Measurements from ENCODE around the gene CREB1. TPM values are rescaled to one million over a fixed set of nuclear protein-coding genes. Genes with fewer than 3 reads are reported as not detected.
"Not testable (repeated sequence)": the region's sequence is repeated elsewhere in the genome, so short reads cannot be mapped to it uniquely, and the experiment has no call there.

CREB1 gene
- total RNA-seq, 1 donor from 2014 or later: 76.8 TPM

DNA sequence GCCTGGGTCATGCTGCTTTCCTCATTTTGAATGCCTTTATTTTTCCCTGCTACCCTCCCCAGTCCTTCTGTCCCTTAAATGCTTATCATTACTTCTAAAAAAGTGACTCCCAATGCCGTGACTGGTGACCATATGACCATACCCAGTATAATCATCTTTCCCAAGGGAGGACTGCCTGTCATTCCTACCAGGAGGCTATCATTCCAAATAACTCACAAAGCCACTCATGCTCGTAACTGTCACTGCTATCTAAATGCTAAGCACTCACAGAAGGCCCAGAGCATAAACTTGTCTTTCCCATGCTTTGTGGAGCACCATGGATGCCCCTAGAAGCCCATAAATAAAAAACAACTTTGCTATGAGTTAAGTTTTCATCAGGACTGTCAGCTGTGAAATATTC is 38.7 kb upstream of the CREB1 start:
- peaks cover 11% of the 10 kb centered on the region for H3K4me1 Mint-ChIP-seq (ENCODE audit: unreplicated experiment)
- H3K27ac Mint-ChIP-seq (ENCODE audit: unreplicated experiment): no peak overlapping the region
- H3K27me3 Mint-ChIP-seq (ENCODE audit: unreplicated experiment): no peaks in the 10 kb centered on the region
- no peak for TF ChIP-seq CTCF (IDR thresholded peaks at IDR 0.05; ENCODE audit: unreplicated experiment)
- H3K4me3 Mint-ChIP-seq (ENCODE audit: unreplicated experiment): no peak overlapping the region
- no peaks in the 10 kb centered on the region for H3K36me3 Mint-ChIP-seq (ENCODE audit: low read depth, unreplicated experiment)
- no peak for DNase-seq (ENCODE audit: low spot score)
- H3K9me3 Mint-ChIP-seq (ENCODE audit: unreplicated experiment): no peaks in the 10 kb centered on the region

- H3K27ac Mint-ChIP-seq (ENCODE audit: unreplicated experiment): no peak overlapping the region
- no peak for DNase-seq (ENCODE audit: low spot score)
- no peaks in the 10 kb centered on the region for H3K36me3 Mint-ChIP-seq (ENCODE audit: low read depth, unreplicated experiment)
- TF ChIP-seq CTCF (IDR thresholded peaks at IDR 0.05; ENCODE audit: unreplicated experiment): no peak
- H3K27me3 Mint-ChIP-seq (ENCODE audit: unreplicated experiment): no peaks in the 10 kb centered on the region
- no peak overlapping the region for H3K4me3 Mint-ChIP-seq (ENCODE audit: unreplicated experiment)
- H3K9me3 Mint-ChIP-seq (ENCODE audit: unreplicated experiment): no peaks in the 10 kb centered on the region
- H3K4me1 Mint-ChIP-seq (ENCODE audit: unreplicated experiment): peaks cover 11% of the 10 kb centered on the region
Measured at GRCh38 chr2:207491956-207492355, 37.8 kb upstream of the CREB1 start.

DNA sequence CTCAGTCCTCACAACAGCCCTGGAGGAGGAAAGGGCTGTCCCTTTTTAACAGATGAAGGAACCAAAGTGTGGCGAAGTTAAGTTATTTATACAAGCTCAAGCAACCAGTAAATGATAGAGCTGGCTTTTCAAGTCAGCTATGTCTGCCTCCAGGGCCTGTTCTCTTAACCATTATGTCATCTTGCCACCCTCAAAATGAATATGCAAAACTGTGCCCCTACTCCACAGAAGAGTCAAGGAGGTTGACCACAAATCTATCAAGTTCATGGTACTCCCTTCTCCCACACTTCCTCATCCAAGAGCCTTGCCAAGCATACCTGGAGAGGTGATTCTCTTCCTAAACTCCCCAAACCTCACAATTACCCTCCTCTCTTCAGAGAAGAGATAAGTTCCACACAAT is 37.3 kb upstream of the CREB1 start:
- Mint-ChIP-seq H3K4me1 (ENCODE audit: unreplicated experiment) (peaks cover 11% of the 10 kb centered on the region), H3K36me3 (ENCODE audit: low read depth, unreplicated experiment) (no peaks in the 10 kb centered on the region), H3K27ac (ENCODE audit: unreplicated experiment) (no peak overlapping the region), H3K9me3 (ENCODE audit: unreplicated experiment) (no peaks in the 10 kb centered on the region), H3K27me3 (ENCODE audit: unreplicated experiment) (no peaks in the 10 kb centered on the region), H3K4me3 (ENCODE audit: unreplicated experiment) (no peak overlapping the region)
- TF ChIP-seq CTCF (IDR thresholded peaks at IDR 0.05; ENCODE audit: unreplicated experiment): no peak
- DNase-seq (ENCODE audit: low spot score): no peak

DNA sequence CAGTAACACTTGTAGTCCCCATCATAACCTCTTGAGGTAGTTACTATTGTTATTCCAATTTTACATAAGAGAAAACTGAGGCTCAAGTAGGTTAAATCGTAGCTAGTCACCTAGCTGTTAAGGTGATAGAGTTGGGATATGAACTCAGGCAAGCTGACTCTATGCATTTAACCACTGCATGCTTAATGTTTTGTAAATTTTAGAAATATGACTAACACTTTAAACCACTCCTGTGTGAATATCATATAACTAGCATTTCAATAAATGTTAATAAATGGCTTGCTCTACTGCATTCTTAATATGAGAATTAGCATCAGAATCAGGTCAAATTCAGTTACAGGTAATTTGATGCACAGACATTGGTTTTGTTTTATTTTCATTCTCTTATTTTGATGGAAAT is 35.6 kb upstream of the CREB1 start:
- no peak for TF ChIP-seq CTCF (IDR thresholded peaks at IDR 0.05; ENCODE audit: unreplicated experiment)

GRCh38 chr2:207496936-207497335 is 32.8 kb upstream of the CREB1 start:
- not testable (repeated sequence) for H3K9me3 Mint-ChIP-seq (ENCODE audit: unreplicated experiment); H3K4me3 Mint-ChIP-seq (ENCODE audit: unreplicated experiment); DNase-seq (ENCODE audit: low spot score); H3K36me3 Mint-ChIP-seq (ENCODE audit: low read depth, unreplicated experiment); H3K27ac Mint-ChIP-seq (ENCODE audit: unreplicated experiment); H3K27me3 Mint-ChIP-seq (ENCODE audit: unreplicated experiment)
- peaks cover 21% of the 10 kb centered on the region for H3K4me1 Mint-ChIP-seq (ENCODE audit: unreplicated experiment)

More for the DNA sequence above, 35.6 kb upstream of the CREB1 start:
- H3K27ac Mint-ChIP-seq (ENCODE audit: unreplicated experiment): no peak overlapping the region
- DNase-seq (ENCODE audit: low spot score): no peak
- H3K9me3 Mint-ChIP-seq (ENCODE audit: unreplicated experiment): no peaks in the 10 kb centered on the region
- no peak overlapping the region for H3K4me3 Mint-ChIP-seq (ENCODE audit: unreplicated experiment)
- peaks cover 13% of the 10 kb centered on the region for H3K4me1 Mint-ChIP-seq (ENCODE audit: unreplicated experiment)
- no peaks in the 10 kb centered on the region for H3K27me3 Mint-ChIP-seq (ENCODE audit: unreplicated experiment)
- H3K36me3 Mint-ChIP-seq (ENCODE audit: low read depth, unreplicated experiment): no peaks in the 10 kb centered on the region

- no peak for TF ChIP-seq CTCF (IDR thresholded peaks at IDR 0.05; ENCODE audit: unreplicated experiment)
- no peaks in the 10 kb centered on the region for H3K9me3 Mint-ChIP-seq (ENCODE audit: unreplicated experiment)
- H3K36me3 Mint-ChIP-seq (ENCODE audit: low read depth, unreplicated experiment): no peaks in the 10 kb centered on the region
- peaks cover 2% of the 10 kb centered on the region for H3K27me3 Mint-ChIP-seq (ENCODE audit: unreplicated experiment)
- H3K4me1 Mint-ChIP-seq (ENCODE audit: unreplicated experiment): peaks cover 21% of the 10 kb centered on the region
- no peak overlapping the region for H3K27ac Mint-ChIP-seq (ENCODE audit: unreplicated experiment)
- DNase-seq (ENCODE audit: low spot score): no peak
- H3K4me3 Mint-ChIP-seq (ENCODE audit: unreplicated experiment): no peak overlapping the region
Measured at GRCh38 chr2:207497596-207497995, 32.2 kb upstream of the CREB1 start.

Measured in endothelial cell (in vitro differentiated cells).